Astrocyte (in vitro differentiated cells and primary cell): Measurements from ENCODE around the gene INSYN2B. TPM values are rescaled to one million over a fixed set of nuclear protein-coding genes. Genes with fewer than 3 reads are reported as not detected.
A peak's percentile ranks its signal among the peaks of the same experiment; 100 is the strongest.

Experiments used
- DNase-seq: peaks from one replicate; pipeline ENCODE4 v3.0.0-alpha.2; 2010; ENCODE audit warnings: low read depth
- FAIRE-seq: peaks from 2 replicates; lab custom pipeline; 2011; peaks lifted over from hg19 to GRCh38; lab: Jason Lieb, UNC
- H2AFZ ChIP-seq: 2 replicates; pipeline ENCODE4 v1.6.0; 2012; ENCODE audit warnings: low read depth, low read length, inconsistent platforms
- H3K27ac ChIP-seq: 2 replicates; pipeline ENCODE4 v1.5.1; 2011; ENCODE audit warnings: low read depth, low read length, inconsistent platforms
- H3K27me3 ChIP-seq: 2 replicates; pipeline ENCODE4 v1.6.0; 2011; ENCODE audit warnings: low read length, inconsistent platforms; ENCODE audit not compliant: insufficient read depth
- H3K36me3 ChIP-seq: 2 replicates; pipeline ENCODE4 v1.5.1; 2011; ENCODE audit warnings: low read length, inconsistent platforms; ENCODE audit not compliant: insufficient read depth
- H3K4me1 ChIP-seq: 2 replicates; pipeline ENCODE4 v1.5.1; 2011; ENCODE audit warnings: low read length, inconsistent platforms; ENCODE audit not compliant: insufficient read depth
- H3K4me2 ChIP-seq: 2 replicates; pipeline ENCODE4 v1.6.0; 2012; ENCODE audit warnings: low read length, inconsistent platforms
- H3K4me3 ChIP-seq: 2 replicates; pipeline ENCODE4 v1.5.1; 2011; ENCODE audit warnings: low read depth, mild to moderate bottlenecking, low read length, inconsistent platforms; ENCODE audit not compliant: insufficient read depth
- H3K79me2 ChIP-seq: 2 replicates; pipeline ENCODE4 v1.6.0; 2012; ENCODE audit warnings: mild to moderate bottlenecking, low read length, inconsistent platforms; ENCODE audit not compliant: insufficient read depth
- H3K9ac ChIP-seq: 2 replicates; pipeline ENCODE4 v1.6.0; 2012; ENCODE audit warnings: mild to moderate bottlenecking, low read length, inconsistent platforms
- H3K9me3 ChIP-seq: 2 replicates; pipeline ENCODE4 v1.5.1; 2012; ENCODE audit warnings: low read depth, mild to moderate bottlenecking, low read length, inconsistent platforms; ENCODE audit not compliant: insufficient read depth
- H4K20me1 ChIP-seq: 2 replicates; pipeline ENCODE4 v1.6.0; 2012; ENCODE audit warnings: low read length, inconsistent platforms; ENCODE audit not compliant: insufficient read depth
- H3K27ac Mint-ChIP-seq: one replicate; pipeline ENCODE4 v1.8.0; 2021; ENCODE audit warnings: mild to moderate bottlenecking, mixed read lengths; ENCODE audit not compliant: unreplicated experiment
- H3K27me3 Mint-ChIP-seq: one replicate; pipeline ENCODE4 v1.8.0; 2021; ENCODE audit warnings: low read depth, mixed read lengths; ENCODE audit not compliant: unreplicated experiment
- H3K36me3 Mint-ChIP-seq: one replicate; pipeline ENCODE4 v1.8.0; 2021; ENCODE audit warnings: low read depth, mixed read lengths; ENCODE audit not compliant: unreplicated experiment
- H3K4me1 Mint-ChIP-seq: one replicate; pipeline ENCODE4 v1.8.0; 2021; ENCODE audit warnings: low read depth, mixed read lengths; ENCODE audit not compliant: unreplicated experiment
- H3K4me3 Mint-ChIP-seq: one replicate; pipeline ENCODE4 v1.8.0; 2021; ENCODE audit warnings: mild to moderate bottlenecking, moderate library complexity, mixed read lengths; ENCODE audit not compliant: unreplicated experiment
- H3K9me3 Mint-ChIP-seq: one replicate; pipeline ENCODE4 v1.8.0; 2021; ENCODE audit warnings: mild to moderate bottlenecking, mixed read lengths; ENCODE audit not compliant: unreplicated experiment
- EZH2 ChIP-seq: IDR thresholded peaks from 2 replicates; pipeline ENCODE4 v1.6.1; 2012; ENCODE audit warnings: mild to moderate bottlenecking, low read length, inconsistent platforms; ENCODE audit not compliant: insufficient read depth
- total RNA-seq: library from RNA; stranded (reverse); gene quantifications from 2 replicates; pipeline ENCODE4 v1.2.1, GENCODE V29; 2021
- TF ChIP-seq, protein P1 (sequence below): IDR thresholded peaks from 2 replicates; pipeline ENCODE4 v1.5.1; 2011; ENCODE audit warnings: low read depth, mild to moderate bottlenecking, inconsistent platforms, low read length, moderate library complexity; ENCODE audit not compliant: insufficient read depth

Gene INSYN2B
- total RNA-seq, 1 donor from 2014 or later: 0.36 TPM

DNA sequence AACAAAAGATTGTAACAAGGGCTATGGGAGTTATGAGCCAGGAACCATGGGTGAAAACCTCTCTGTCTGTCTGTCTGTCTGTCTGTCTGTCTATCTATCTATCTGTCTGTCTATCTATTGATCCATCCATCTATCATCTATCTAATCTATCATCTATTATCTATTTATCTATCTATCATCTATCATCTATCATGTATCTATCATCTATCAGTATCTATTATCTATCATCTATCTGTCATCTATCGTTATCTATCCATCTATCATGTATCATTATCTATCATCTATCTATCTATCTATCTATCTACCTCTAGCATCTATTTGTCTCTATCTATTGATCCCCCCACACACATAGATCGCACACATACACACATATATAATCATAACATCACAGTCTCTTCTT is 112.9 kb downstream of the INSYN2B start:
- H3K4me2 ChIP-seq: no peak overlapping the region
- H3K4me1 Mint-ChIP-seq: no peaks in the 10 kb centered on the region
- peaks cover 17% of the 10 kb centered on the region for H3K27me3 Mint-ChIP-seq
- H3K27ac Mint-ChIP-seq: no peak overlapping the region
- TF ChIP-seq, protein P1, sequence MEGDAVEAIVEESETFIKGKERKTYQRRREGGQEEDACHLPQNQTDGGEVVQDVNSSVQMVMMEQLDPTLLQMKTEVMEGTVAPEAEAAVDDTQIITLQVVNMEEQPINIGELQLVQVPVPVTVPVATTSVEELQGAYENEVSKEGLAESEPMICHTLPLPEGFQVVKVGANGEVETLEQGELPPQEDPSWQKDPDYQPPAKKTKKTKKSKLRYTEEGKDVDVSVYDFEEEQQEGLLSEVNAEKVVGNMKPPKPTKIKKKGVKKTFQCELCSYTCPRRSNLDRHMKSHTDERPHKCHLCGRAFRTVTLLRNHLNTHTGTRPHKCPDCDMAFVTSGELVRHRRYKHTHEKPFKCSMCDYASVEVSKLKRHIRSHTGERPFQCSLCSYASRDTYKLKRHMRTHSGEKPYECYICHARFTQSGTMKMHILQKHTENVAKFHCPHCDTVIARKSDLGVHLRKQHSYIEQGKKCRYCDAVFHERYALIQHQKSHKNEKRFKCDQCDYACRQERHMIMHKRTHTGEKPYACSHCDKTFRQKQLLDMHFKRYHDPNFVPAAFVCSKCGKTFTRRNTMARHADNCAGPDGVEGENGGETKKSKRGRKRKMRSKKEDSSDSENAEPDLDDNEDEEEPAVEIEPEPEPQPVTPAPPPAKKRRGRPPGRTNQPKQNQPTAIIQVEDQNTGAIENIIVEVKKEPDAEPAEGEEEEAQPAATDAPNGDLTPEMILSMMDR: no peak
- no peak for TF ChIP-seq EZH2
- peaks cover 18% of the 10 kb centered on the region for H3K36me3 ChIP-seq
- no peaks in the 10 kb centered on the region for H3K36me3 Mint-ChIP-seq
- no peak overlapping the region for H3K4me3 ChIP-seq
- H3K4me3 Mint-ChIP-seq: no peak overlapping the region
- H3K79me2 ChIP-seq: no peaks in the 10 kb centered on the region
- no peak overlapping the region for H2AFZ ChIP-seq
- H3K9me3 ChIP-seq: no peaks in the 10 kb centered on the region
- peaks cover 4% of the 10 kb centered on the region for H3K4me1 ChIP-seq
- H3K9ac ChIP-seq: no peak overlapping the region
- H3K9me3 Mint-ChIP-seq: no peaks in the 10 kb centered on the region
- no peak overlapping the region for H3K27ac ChIP-seq
- DNase-seq (no peak), FAIRE-seq (no peak)
- no peaks in the 10 kb centered on the region for H3K27me3 ChIP-seq
- no peaks in the 10 kb centered on the region for H4K20me1 ChIP-seq

DNA sequence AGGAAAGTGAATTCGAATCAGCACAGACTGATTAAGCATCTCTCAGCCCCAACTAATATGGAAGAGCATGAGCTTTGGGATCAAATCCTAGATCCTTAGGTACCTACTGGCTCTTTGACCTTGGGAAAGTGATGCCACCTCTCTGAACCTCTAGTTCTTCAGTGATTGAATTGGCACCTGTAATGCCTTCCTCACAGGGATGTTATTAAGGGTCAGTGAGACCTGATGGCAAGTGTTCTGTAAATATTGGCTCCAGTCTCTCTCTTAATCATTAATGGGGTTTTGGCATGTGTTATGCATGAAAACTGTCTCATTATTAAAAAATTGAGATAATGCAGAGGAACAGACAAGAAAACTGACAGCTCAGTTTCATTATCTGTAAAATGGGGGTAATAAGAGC is 115.8 kb downstream of the INSYN2B start:
- no peak for DNase-seq
- Histone ChIP-seq H3K4me1 (peaks cover 10% of the 10 kb centered on the region), H3K36me3 (peaks cover 14% of the 10 kb centered on the region), H3K9ac (no peak overlapping the region), H3K27me3 (no peaks in the 10 kb centered on the region), H3K9me3 (no peaks in the 10 kb centered on the region), H3K4me3 (no peak overlapping the region), H3K27ac (no peak overlapping the region), H3K79me2 (no peaks in the 10 kb centered on the region), H3K4me2 (no peak overlapping the region), H4K20me1 (no peaks in the 10 kb centered on the region), H2AFZ (no peak overlapping the region)
- Mint-ChIP-seq H3K36me3 (no peaks in the 10 kb centered on the region), H3K27me3 (peaks cover 17% of the 10 kb centered on the region), H3K4me1 (no peaks in the 10 kb centered on the region), H3K9me3 (no peaks in the 10 kb centered on the region), H3K27ac (no peak overlapping the region), H3K4me3 (no peak overlapping the region)
- no peak for TF ChIP-seq EZH2
- TF ChIP-seq, protein P1: no peak
- FAIRE-seq: no peak

DNA sequence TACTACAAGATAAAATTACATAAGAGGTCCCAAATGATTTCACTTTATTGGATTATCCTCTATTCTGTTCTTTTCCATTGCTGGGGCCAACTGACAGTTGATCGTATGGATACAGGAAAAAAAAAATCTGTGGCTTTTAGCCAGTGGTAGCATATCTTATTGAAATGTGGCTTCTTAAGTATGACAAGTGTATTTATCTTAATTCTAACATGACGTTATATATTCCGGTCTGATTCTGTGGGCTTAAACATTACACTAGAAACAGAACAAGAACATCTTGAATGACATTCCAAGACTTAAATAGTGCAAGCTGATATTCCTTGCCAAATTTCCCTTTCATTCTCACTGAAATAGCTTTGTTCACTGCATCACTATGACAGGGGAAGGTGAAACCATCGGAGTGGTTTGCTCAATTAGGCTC is 117.9 kb downstream of the INSYN2B start:
- Histone ChIP-seq H3K36me3 (peaks cover 10% of the 10 kb centered on the region), H3K4me2 (peak overlapping the region; percentile 22), H4K20me1 (no peaks in the 10 kb centered on the region), H3K9ac (no peak overlapping the region), H3K27ac (peak overlapping the region; percentile 52), H3K4me3 (no peak overlapping the region), H2AFZ (no peak overlapping the region), H3K27me3 (no peaks in the 10 kb centered on the region), H3K9me3 (no peaks in the 10 kb centered on the region), H3K79me2 (no peaks in the 10 kb centered on the region), H3K4me1 (peaks cover 10% of the 10 kb centered on the region)
- Mint-ChIP-seq H3K27me3 (peaks cover 13% of the 10 kb centered on the region), H3K4me1 (no peaks in the 10 kb centered on the region), H3K9me3 (no peaks in the 10 kb centered on the region), H3K36me3 (no peaks in the 10 kb centered on the region), H3K27ac (no peak overlapping the region), H3K4me3 (no peak overlapping the region)
- DNase-seq (peak; percentile 78), FAIRE-seq (no peak)
- TF ChIP-seq, protein P1: no peak
- no peak for TF ChIP-seq EZH2
